Measurements from ENCODE around the gene CYB5A.

CYB5A gene

GRCh38 chr18:74217476-74218143 is 74.2 kb downstream of the CYB5A start:
- Histone ChIP-seq H3K27ac (ENCODE audit: extremely low read depth, low read depth, low read length) (no peak overlapping the region), H3K36me3 (ENCODE audit: control insufficient read depth in 2 of 2, insufficient read depth in 1 of 2, low read length in 2 of 2) (no peaks in the 10 kb centered on the region), H3K4me3 (ENCODE audit: low read depth, low read length) (no peak overlapping the region), H3K9me3 (ENCODE audit: control insufficient read depth, insufficient read depth, low read depth, low read length) (no peaks in the 10 kb centered on the region), H3K4me1 (ENCODE audit: control insufficient read depth, insufficient read depth, low read length) (no peaks in the 10 kb centered on the region)
- ChIA-PET CTCF (interaction anchor here (0.6 kb wide), 1 partner anchor 25 kb away, joined by 6 read pairs; no protein-coding TSS in a partner anchor), POLR2A (no interaction called here)
- TF ChIP-seq ZNF19 (tag by site-specific recombination; IDR thresholded peaks at IDR 0.05; ENCODE audit: low read depth) (no peak), SCRT2 (tag by site-specific recombination; IDR thresholded peaks at IDR 0.05) (peak; percentile 24; the same call in 1 of the 2 replicates), GLI2 (tag by site-specific recombination; IDR thresholded peaks at IDR 0.05; ENCODE audit: borderline replicate concordance, low read depth) (no peak), KLF1 (tag by site-specific recombination; IDR thresholded peaks at IDR 0.05) (no peak), RBAK (tag by site-specific recombination; IDR thresholded peaks at IDR 0.05) (no peak), PRDM1 (tag by site-specific recombination; IDR thresholded peaks at IDR 0.05) (no peak), SP3 (tag by site-specific recombination; IDR thresholded peaks at IDR 0.05) (no peak), ZNF777 (tag by site-specific recombination; IDR thresholded peaks at IDR 0.05; ENCODE audit: borderline replicate concordance) (no peak)

GRCh38 chr18:74216661-74217110 is 75.1 kb downstream of the CYB5A start:
- no peaks in the 10 kb centered on the region for H3K9me3 ChIP-seq (ENCODE audit: control insufficient read depth, insufficient read depth, low read depth, low read length)
- H3K27ac ChIP-seq (ENCODE audit: extremely low read depth, low read depth, low read length): no peak overlapping the region
- ChIA-PET CTCF (no interaction called here), POLR2A (no interaction called here)
- TF ChIP-seq ZEB2 (tag by site-specific recombination; IDR thresholded peaks at IDR 0.05) (no peak), ZNF610 (tag by site-specific recombination; IDR thresholded peaks at IDR 0.05; ENCODE audit: borderline replicate concordance) (no peak), ZNF544 (tag by site-specific recombination; IDR thresholded peaks at IDR 0.05) (no peak), ZNF626 (tag by site-specific recombination; IDR thresholded peaks at IDR 0.05) (no peak), ZNF580 (tag by site-specific recombination; IDR thresholded peaks at IDR 0.05) (no peak), ZNF280D (tag by site-specific recombination; IDR thresholded peaks at IDR 0.05) (no peak), ZNF354C (tag by site-specific recombination; IDR thresholded peaks at IDR 0.05; ENCODE audit: borderline replicate concordance, low read depth) (no peak), ZNF777 (tag by site-specific recombination; IDR thresholded peaks at IDR 0.05; ENCODE audit: borderline replicate concordance) (no peak), ZNF169 (tag by site-specific recombination; IDR thresholded peaks at IDR 0.05) (no peak), YY2 (tag by site-specific recombination; IDR thresholded peaks at IDR 0.05) (no peak), ZFP3 (tag by site-specific recombination; IDR thresholded peaks at IDR 0.05; ENCODE audit: low read depth) (no peak), TSHZ1 (tag by site-specific recombination; IDR thresholded peaks at IDR 0.05; ENCODE audit: borderline replicate concordance) (no peak), ZNF776 (tag by site-specific recombination; IDR thresholded peaks at IDR 0.05; ENCODE audit: borderline replicate concordance) (no peak), ZNF214 (tag by site-specific recombination; IDR thresholded peaks at IDR 0.05; ENCODE audit: borderline replicate concordance) (no peak), WT1 (tag by site-specific recombination; IDR thresholded peaks at IDR 0.05) (no peak), ZBTB17 (tag by site-specific recombination; IDR thresholded peaks at IDR 0.05) (no peak), ZNF48 (tag by site-specific recombination; IDR thresholded peaks at IDR 0.05) (no peak), KLF1 (tag by site-specific recombination; IDR thresholded peaks at IDR 0.05) (no peak), ZNF146 (tag by site-specific recombination; IDR thresholded peaks at IDR 0.05) (no peak), MZF1 (tag by site-specific recombination; IDR thresholded peaks at IDR 0.05; ENCODE audit: borderline replicate concordance) (no peak)
- H3K4me3 ChIP-seq (ENCODE audit: low read depth, low read length): no peak overlapping the region
- no peaks in the 10 kb centered on the region for H3K36me3 ChIP-seq (ENCODE audit: control insufficient read depth in 2 of 2, insufficient read depth in 1 of 2, low read length in 2 of 2)
- H3K4me1 ChIP-seq (ENCODE audit: control insufficient read depth, insufficient read depth, low read length): no peaks in the 10 kb centered on the region

All from HEK293 (cell line).